Measurements from ENCODE around the gene BNC2.

The BNC2 gene

GRCh38 chr9:16386007-16386826 lies 484.3 kb downstream of the BNC2 start:
- no peak for DNase-seq (ENCODE audit: low read depth)

DNA sequence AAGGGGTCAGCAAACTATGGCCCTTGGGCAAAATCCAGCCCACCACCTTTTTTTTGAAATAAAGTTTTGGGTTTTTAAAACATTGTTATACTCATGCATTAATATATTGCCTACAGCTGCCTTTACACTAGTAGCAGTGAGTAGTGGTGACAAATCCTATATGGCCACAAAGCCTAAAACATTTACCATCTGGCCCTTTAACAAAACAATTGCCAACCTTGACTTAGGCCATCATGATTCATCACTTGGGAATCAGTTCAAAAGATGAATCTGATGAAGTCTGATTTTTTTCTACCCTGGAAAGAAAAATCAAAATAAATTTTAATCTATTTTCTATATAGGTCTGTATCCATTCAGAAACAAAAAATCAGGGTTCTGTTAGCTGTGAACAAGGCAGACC lies 484.9 kb downstream of the BNC2 start:
- peak; percentile 22 for DNase-seq (ENCODE audit: low read depth)
- no peak overlapping the region for H3K4me3 ChIP-seq (ENCODE audit: low read depth, low read length)
- in situ Hi-C loops (cut with HindIII; ENCODE audit: low sequenced_read_pairs) = no loop called here
- no peak for TF ChIP-seq CTCF (IDR thresholded peaks at IDR 0.05; ENCODE audit: low read depth, low read length, missing control alignments)

More at GRCh38 chr9:16386007-16386826, 484.3 kb downstream of the BNC2 start:
- in situ Hi-C loops (cut with HindIII; ENCODE audit: low sequenced_read_pairs) = no loop called here
- TF ChIP-seq CTCF (IDR thresholded peaks at IDR 0.05; ENCODE audit: low read depth, low read length, missing control alignments) = no peak
- H3K4me3 ChIP-seq (ENCODE audit: low read depth, low read length) = no peak overlapping the region

- in situ Hi-C loops (cut with HindIII; ENCODE audit: low sequenced_read_pairs) = no loop called here
- no peak for DNase-seq (ENCODE audit: low read depth)
- H3K4me3 ChIP-seq (ENCODE audit: low read depth, low read length) = no peak overlapping the region
- TF ChIP-seq CTCF (IDR thresholded peaks at IDR 0.05; ENCODE audit: low read depth, low read length, missing control alignments) = no peak
These were observed 485.5 kb downstream of the BNC2 start for GRCh38 chr9:16384993-16385392.

GRCh38 chr9:16377311-16377710 lies 493.2 kb downstream of the BNC2 start:
- no peak for DNase-seq (ENCODE audit: low read depth)

DNA sequence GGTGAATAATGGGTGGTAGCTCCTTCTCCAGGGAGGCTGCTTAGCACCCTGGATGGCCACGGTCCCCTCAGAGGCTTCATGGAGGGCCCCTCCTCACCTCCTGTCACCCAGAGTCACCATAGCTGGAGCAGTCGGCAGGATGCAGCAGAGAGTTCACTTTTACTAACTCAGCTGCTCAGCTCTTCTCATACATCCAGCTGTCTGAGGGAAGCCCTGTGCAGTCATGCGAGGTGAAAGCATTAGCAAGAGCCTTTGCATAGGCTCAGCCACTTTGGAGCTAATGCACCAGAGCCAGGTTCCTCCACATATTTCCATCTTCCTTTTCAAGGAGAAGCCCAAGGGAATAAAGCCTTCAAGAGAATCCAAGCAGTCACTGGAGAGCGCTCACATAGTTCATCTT lies 499.2 kb downstream of the BNC2 start:
- H3K4me3 ChIP-seq (ENCODE audit: low read depth, low read length) = no peak overlapping the region
- peak; percentile 8 for DNase-seq (ENCODE audit: low read depth)
- in situ Hi-C loops (cut with HindIII; ENCODE audit: low sequenced_read_pairs) = no loop called here
- TF ChIP-seq CTCF (IDR thresholded peaks at IDR 0.05; ENCODE audit: low read depth, low read length, missing control alignments) = no peak

More at GRCh38 chr9:16377311-16377710, 493.2 kb downstream of the BNC2 start:
- H3K4me3 ChIP-seq (ENCODE audit: low read depth, low read length) = no peak overlapping the region
- in situ Hi-C loops (cut with HindIII; ENCODE audit: low sequenced_read_pairs) = no loop called here
- TF ChIP-seq CTCF (IDR thresholded peaks at IDR 0.05; ENCODE audit: low read depth, low read length, missing control alignments) = no peak

- no peak for TF ChIP-seq CTCF (IDR thresholded peaks at IDR 0.05; ENCODE audit: low read depth, low read length, missing control alignments)
- no peak for DNase-seq (ENCODE audit: low read depth)
- in situ Hi-C loops (cut with HindIII; ENCODE audit: low sequenced_read_pairs) = no loop called here
- no peak overlapping the region for H3K4me3 ChIP-seq (ENCODE audit: low read depth, low read length)
These were observed 499.8 kb downstream of the BNC2 start for GRCh38 chr9:16370647-16371046.
